GM19099 (cell line): ENCODE measurements around the gene TAOK3.

Experiments
- POLR2A ChIP-seq: IDR thresholded peaks from 3 replicates; pipeline ENCODE4 v1.6.1; 2011; ENCODE audit warnings: low read depth; ENCODE audit not compliant: insufficient read length; ENCODE audit errors: extremely low read depth

Gene TAOK3

DNA sequence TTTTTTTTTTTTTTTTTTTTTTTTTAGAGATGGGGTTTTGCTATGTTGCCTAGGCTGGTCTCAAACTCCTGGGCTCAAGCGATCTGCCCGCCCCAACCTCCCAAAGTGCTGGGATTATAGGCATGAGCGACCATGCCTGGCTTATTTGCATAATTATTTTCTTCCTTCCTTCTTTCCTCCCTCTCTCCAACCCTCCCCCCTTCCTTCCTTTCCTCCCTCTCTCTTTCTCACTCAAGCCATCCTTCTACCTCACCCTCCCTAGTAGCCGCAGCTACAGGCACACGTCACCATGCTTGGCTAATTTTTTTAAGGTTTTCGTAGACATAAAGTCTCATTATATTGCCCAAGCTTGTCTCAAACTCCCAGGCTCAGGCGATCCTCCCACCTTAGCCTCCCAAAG is 152.9 kb downstream of the TAOK3 start:
- no peak for TF ChIP-seq POLR2A

DNA sequence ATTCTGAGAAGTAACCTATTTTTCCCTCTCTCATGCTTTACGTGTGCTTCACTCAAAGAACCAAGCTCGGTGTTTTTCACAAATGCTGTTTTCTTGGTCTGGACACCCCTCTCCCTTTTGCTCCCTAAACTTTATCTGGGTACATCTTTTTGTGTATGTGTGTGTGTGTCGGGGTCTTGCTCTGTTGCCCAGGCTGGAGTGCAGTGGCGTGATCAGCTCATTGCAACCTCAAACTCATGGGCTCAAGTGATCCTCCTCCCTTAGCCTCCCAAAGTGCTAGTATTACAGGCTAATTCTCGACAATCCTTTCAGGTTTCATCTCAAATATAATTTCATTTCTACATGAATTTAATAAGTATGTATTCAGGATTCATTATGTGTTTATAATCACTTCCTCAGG is 153.6 kb downstream of the TAOK3 start:
- TF ChIP-seq POLR2A: no peak

- TF ChIP-seq POLR2A: no peak
Measured at GRCh38 chr12:118213452-118213851, 159.3 kb downstream of the TAOK3 start.

GRCh38 chr12:118212606-118213005 is 160.1 kb downstream of the TAOK3 start:
- TF ChIP-seq POLR2A: no peak

DNA sequence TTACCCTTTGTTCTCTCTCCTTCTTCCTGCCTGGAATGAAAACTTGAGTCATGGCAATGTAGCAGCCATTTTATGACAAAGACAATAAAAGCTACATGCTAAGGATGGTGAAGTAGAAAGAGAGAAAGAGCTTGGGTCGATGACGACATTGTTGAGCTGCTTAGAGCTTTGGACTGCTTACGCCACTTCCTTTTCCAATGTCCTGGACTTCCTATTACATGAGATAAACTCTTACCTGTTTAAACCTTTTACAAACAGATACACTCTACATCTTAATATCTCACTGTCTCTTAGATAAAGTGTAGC is 166.6 kb downstream of the TAOK3 start:
- TF ChIP-seq POLR2A: no peak

DNA sequence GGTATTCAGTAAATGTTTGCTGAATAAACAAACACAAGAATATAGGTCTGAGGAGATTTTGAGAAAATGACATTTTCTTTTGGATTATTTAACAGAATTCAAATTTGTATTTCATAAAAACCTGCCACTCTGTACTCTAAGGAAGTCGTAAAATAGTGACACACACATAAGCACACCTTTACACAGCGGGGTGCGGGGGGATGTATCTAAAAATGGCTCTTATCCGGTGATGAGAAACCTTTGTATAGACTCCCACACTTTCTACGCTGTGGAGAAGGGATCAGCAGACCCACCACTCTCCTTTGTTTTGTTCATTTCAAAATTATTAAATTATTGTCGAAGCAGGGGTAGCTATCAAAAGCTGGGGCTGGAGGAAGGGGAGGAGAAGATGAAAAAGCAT is 178.7 kb downstream of the TAOK3 start:
- TF ChIP-seq POLR2A: no peak

GRCh38 chr12:118193477-118193876 is 179.2 kb downstream of the TAOK3 start:
- no peak for TF ChIP-seq POLR2A

GRCh38 chr12:118190266-118190665 is 182.4 kb downstream of the TAOK3 start:
- no peak for TF ChIP-seq POLR2A

DNA sequence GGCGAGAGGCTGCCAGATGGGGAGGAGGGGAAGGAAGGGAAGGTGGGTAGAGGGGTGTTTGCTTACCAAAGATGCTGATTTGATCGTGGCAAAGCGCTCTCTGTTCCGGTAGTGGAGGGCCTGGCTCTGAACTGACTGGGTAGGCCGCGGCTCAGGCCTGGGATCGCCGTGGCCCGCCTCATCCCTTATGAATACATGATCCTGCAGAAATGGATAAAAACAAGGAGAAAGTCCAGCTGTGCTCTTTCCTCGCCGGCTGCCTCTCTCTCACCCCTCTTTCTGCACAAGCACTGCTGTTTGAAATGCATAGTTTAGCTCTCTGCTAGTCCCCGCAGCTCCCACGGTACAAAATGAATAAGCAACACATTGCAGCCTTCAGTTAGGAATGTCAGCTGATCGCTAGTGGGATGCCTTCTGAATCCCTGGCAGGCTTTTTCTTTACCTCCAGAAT is 182.9 kb downstream of the TAOK3 start:
- TF ChIP-seq POLR2A: no peak

DNA sequence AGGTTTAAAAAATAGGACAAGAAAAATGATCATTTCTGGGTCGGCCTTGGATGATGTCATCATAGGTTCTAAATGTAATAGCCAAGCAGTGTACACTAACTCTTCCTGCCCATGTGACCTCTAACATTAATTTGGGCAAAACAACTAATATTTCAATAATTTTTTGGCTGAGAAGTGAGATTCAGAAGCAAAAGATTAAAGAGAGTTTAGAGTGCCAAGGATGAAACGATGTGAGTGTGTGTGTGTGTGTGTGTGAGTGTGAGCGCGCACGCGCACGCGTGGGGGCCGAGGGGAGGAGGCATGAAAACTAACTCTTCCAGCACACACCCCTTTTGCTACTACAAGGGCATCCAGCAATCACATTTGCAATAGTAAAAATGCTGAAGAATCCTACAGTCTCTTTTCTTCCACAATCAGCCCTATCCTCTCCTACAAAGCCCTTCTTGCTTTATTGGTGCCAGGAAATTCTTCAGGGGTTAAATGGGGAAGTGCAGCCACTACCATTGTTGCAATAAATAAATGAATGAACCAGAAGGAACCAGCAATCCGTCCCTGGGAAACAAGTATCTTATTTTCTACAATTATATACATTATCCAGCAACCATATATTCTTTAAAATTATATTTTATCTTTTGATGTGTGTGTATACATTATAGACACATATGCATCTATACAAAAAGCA is 183.9 kb downstream of the TAOK3 start:
- no peak for TF ChIP-seq POLR2A

GRCh38 chr12:118187751-118188435 is 184.8 kb downstream of the TAOK3 start:
- TF ChIP-seq POLR2A: no peak

DNA sequence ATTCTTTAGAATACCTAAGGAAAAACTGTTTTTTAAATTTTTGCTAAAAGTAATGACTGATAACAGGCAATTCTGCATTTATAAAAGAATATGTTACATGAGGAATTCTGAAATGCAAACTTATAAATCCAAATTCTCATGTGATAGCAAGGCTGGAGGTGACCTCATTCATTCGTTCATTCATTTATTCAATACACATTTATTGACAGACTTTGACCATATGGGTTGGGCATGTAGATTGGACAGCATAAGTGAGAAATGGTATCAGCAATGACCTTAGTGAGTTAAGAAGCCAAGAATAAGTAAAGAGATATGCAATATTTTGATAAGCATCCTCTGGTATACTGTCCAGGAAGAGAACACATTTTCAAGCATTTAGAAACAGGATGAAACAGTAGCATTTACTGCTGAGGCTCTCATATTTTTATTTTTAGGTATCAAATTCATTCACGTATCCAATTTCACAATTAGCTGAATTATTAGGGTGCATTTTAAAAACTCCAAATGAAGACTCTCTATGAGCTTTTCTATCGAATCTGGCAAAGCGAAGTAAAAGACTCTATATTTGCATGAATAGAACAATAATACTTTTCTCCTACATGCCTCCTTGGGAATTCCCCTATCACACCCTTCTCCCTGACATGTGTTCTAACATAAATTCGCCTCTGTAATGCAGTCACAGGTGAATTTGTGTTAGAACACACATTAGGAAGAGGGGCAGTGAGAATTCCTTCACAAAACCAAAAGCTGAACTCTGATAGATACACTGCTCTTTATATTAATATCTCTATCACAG is 186.9 kb downstream of the TAOK3 start:
- TF ChIP-seq POLR2A: no peak

DNA sequence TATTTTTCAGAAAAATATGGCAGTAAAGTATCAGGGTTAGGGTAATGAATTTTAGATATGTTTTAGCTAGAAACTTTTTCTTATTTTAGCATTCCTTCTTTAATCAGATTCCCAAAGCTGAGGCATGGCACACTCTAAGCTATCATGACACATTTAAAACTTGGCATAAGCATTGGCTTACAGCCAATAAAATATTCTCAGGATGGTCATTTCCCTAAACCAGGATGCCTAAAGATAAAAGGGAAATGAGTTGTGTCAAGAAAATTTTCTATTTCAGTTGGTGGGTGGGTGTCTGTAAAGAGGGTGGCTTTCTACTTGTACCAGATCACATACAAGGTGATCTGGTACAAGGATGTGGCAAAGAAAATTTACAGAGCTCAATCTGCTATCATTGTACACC is 189.0 kb downstream of the TAOK3 start:
- no peak for TF ChIP-seq POLR2A

GRCh38 chr12:118183155-118183554 is 189.6 kb downstream of the TAOK3 start:
- TF ChIP-seq POLR2A: no peak

DNA sequence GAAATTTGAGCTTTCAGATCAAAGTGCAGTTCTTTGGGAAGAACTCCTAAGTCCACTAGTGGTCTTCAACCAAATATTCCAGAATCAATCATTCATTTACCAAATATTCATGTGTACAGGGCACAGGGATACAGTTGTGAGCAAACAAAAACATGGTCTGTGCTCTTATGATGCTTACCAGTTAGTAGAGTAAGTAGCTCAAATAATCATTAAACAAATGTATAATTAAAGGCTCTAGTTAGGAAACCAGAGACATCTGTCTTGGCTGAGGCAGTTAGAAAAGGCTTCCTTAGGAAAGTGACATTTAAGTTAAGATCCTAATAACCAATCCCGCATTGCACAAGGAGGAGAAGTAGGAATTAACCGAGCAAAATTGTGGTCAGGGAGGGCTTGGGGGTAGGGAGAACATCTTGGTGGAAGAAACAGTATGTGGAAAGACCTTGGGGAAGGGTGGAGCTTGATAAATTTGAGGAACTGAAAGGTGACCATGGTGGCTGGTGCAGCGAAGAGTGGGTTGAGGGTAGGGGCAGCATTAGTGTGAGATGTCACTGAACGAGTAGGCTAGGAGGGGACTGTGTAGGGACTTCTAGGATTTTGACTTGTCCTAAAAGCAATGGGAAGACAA is 196.8 kb downstream of the TAOK3 start:
- no peak for TF ChIP-seq POLR2A

DNA sequence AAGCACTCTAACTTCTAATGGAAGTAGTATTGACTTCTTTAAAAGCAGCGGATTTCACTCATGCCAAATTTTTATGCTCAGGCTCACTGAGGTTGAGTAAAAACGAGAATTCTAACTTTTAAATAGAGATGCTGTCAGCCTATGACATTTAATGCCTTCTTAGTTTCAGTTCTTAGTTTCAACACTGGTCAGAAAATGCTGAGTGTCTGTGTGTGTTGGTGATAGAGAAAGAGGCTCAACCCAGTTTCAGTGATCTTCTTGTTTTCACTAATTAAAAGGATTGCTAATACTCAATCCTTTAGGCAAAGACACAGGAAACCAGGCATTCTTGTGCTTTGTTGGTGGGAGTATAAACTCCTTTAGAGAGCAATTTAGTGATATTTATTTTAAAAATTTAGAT is 205.8 kb downstream of the TAOK3 start:
- no peak for TF ChIP-seq POLR2A

- TF ChIP-seq POLR2A: no peak
Measured at GRCh38 chr12:118164798-118165486, 207.8 kb downstream of the TAOK3 start.
